HEK293 (cell line): ENCODE data around the gene CLIP1.

ENCODE experiments used
- CTCF ChIP-seq: fragments of 450-650 bp; formaldehyde crosslinking; IDR thresholded peaks from 2 replicates; pipeline ENCODE4 v1.5.1; 2016; ENCODE audit warnings: missing biosample characterization, missing genetic modification characterization
- YY1 ChIP-seq: fragments of 450-650 bp; formaldehyde crosslinking; IDR thresholded peaks from 2 replicates; pipeline ENCODE4 v1.5.1; 2018; ENCODE audit warnings: missing biosample characterization, missing genetic modification characterization
- ZNF350 ChIP-seq: fragments of 450-650 bp; formaldehyde crosslinking; IDR thresholded peaks from 2 replicates; pipeline ENCODE4 v1.5.0; 2017; ENCODE audit warnings: missing biosample characterization, mild to moderate bottlenecking, missing genetic modification characterization
- TF ChIP-seq, protein P1 (sequence below): fragments of 450-650 bp; formaldehyde crosslinking; IDR thresholded peaks from 2 replicates; pipeline ENCODE4 v1.5.1; 2017; ENCODE audit warnings: missing biosample characterization, missing genetic modification characterization

GRCh38 chr12:122454250-122454721 is 31.8 kb upstream of the CLIP1 start:
- TF ChIP-seq YY1 (tag by site-specific recombination) (no peak), CTCF (no peak), ZNF350 (tag by site-specific recombination) (no peak)
- TF ChIP-seq, protein P1, sequence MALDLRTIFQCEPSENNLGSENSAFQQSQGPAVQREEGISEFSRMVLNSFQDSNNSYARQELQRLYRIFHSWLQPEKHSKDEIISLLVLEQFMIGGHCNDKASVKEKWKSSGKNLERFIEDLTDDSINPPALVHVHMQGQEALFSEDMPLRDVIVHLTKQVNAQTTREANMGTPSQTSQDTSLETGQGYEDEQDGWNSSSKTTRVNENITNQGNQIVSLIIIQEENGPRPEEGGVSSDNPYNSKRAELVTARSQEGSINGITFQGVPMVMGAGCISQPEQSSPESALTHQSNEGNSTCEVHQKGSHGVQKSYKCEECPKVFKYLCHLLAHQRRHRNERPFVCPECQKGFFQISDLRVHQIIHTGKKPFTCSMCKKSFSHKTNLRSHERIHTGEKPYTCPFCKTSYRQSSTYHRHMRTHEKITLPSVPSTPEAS (tag by site-specific recombination) = no peak; the same call in 1 of the 2 replicates
